GM18870 (cell line): ENCODE results near the gene UPK3B.
"Not testable (repeated sequence)": the region's sequence is repeated elsewhere in the genome, so short reads cannot be mapped to it uniquely, and the experiment has no call there.

ENCODE experiments used
- ATAC-seq: cut with Tn5 transposase; IDR thresholded peaks from one replicate; pipeline ENCODE4 v1.9.1; 2021; ENCODE audit warnings: moderate library complexity; ENCODE audit not compliant: unreplicated experiment

UPK3B gene

GRCh38 chr7:76487969-76488368 lies 22.4 kb upstream of the UPK3B start:
- ATAC-seq, result not testable (repeated sequence)

GRCh38 chr7:76492139-76492538 lies 18.2 kb upstream of the UPK3B start:
- ATAC-seq, result not testable (repeated sequence)

- not testable (repeated sequence) for ATAC-seq
Measured at GRCh38 chr7:76495717-76496116, 14.6 kb upstream of the UPK3B start.

- ATAC-seq, result not testable (repeated sequence)
Measured at GRCh38 chr7:76497918-76498582, 12.3 kb upstream of the UPK3B start.

GRCh38 chr7:76498583-76499200 lies 11.7 kb upstream of the UPK3B start:
- not testable (repeated sequence) for ATAC-seq

GRCh38 chr7:76499201-76499923 lies 11.0 kb upstream of the UPK3B start:
- not testable (repeated sequence) for ATAC-seq

GRCh38 chr7:76499924-76500241 lies 10.5 kb upstream of the UPK3B start:
- not testable (repeated sequence) for ATAC-seq

- not testable (repeated sequence) for ATAC-seq
Measured at GRCh38 chr7:76502224-76502623, 8.1 kb upstream of the UPK3B start.

GRCh38 chr7:76502836-76503235 lies 7.5 kb upstream of the UPK3B start:
- not testable (repeated sequence) for ATAC-seq

GRCh38 chr7:76503244-76503643 lies 7.1 kb upstream of the UPK3B start:
- not testable (repeated sequence) for ATAC-seq

- not testable (repeated sequence) for ATAC-seq
Measured at GRCh38 chr7:76504351-76505167, 5.8 kb upstream of the UPK3B start.

- no peak for ATAC-seq
Measured at GRCh38 chr7:76505168-76506080, 4.9 kb upstream of the UPK3B start.

- ATAC-seq, result no peak
Measured at GRCh38 chr7:76506081-76506440, 4.3 kb upstream of the UPK3B start.

GRCh38 chr7:76506643-76507042 lies 3.7 kb upstream of the UPK3B start:
- not testable (repeated sequence) for ATAC-seq

- no peak for ATAC-seq
Measured at GRCh38 chr7:76507723-76508406, 2.5 kb upstream of the UPK3B start.

GRCh38 chr7:76511200-76511910 lies 1.0 kb downstream of the UPK3B start:
- not testable (repeated sequence) for ATAC-seq

- ATAC-seq, result not testable (repeated sequence)
Measured at GRCh38 chr7:76511911-76512885, 1.8 kb downstream of the UPK3B start.
